Middle frontal gyrus (tissue), 1 donor: Measurements from ENCODE around the gene FRMD7.
"Not testable (repeated sequence)": the region's sequence is repeated elsewhere in the genome, so short reads cannot be mapped to it uniquely, and the experiment has no call there.

ENCODE experiments used
- DNase-seq: peaks from one replicate; pipeline ENCODE4 v3.0.0-alpha.2; 2015; ENCODE audit warnings: low spot score; ENCODE audit errors: extremely low spot score

Gene FRMD7

GRCh38 chrX:132127743-132128142 lies at the start of gene FRMD7:
Gene FRMD7, minus strand, starts transcription at chrX:132128020. Its CDS starts 176 bp downstream, at chrX:132127844.
- DNase-seq, result no peak

GRCh38 chrX:132173647-132174046 lies 45.8 kb upstream of the FRMD7 start:
- no peak for DNase-seq

DNA sequence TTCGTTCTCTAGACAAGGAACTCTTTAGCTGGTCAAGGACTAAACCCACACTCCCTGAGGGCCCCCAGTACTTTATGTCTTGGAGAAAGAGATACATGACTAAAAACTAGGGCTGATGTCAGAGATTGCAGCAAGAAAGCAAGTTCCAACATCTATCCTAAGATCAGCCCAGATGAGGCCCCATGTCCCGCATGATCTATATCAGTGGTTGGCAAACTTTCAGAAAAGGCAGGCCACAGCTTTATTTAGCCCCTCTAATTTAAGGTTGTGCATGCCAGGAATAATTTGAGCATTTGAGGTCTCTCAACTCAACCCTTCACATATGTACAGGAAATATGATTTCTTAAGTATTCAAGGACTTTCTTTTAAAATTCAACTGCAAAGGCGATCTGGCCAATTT lies 44.1 kb upstream of the FRMD7 start:
- no peak for DNase-seq

DNA sequence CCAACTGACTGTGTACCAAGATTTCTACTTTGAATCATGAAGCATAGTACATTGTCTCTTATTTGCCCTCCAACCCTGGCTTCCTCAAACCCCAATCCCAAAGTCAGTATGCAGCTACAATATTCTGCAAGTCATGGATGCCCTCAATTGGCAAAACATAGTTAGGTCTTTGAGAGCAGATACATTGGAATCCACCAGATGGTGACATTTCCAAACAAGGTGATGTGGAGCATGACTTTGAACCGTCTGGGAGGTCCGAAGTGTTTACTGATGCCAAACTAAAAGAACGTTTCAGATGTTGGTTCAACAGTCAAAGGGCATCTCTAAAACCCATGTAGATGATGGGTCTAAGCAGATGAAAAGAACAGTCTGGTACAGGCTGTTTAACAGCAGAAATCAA lies 43.7 kb upstream of the FRMD7 start:
- DNase-seq, result no peak

- DNase-seq, result no peak
Measured at GRCh38 chrX:132169554-132169953, 41.7 kb upstream of the FRMD7 start.

DNA sequence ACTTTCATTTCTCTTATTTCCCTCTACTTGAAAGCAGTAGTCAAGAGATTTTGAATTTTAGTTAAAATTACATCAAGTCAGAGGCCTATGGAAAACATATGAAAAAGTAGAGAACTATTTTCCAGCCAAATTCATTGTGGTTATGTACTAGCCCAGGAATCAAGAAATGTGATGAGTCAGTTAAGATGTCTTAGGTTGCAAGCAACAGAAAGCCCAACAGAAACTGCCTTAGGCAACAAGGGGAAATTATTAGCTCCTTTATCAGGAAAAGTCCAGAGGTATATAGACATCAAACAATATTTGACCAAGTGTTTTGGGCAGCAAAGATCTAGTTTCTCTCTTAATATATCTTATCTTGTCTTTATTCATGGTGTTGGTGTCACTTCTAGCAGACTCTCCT lies 37.8 kb upstream of the FRMD7 start:
- DNase-seq, result no peak

- DNase-seq, result no peak
Measured at GRCh38 chrX:132165005-132165404, 37.2 kb upstream of the FRMD7 start.

GRCh38 chrX:132163094-132163493 lies 35.3 kb upstream of the FRMD7 start:
- DNase-seq, result not testable (repeated sequence)

DNA sequence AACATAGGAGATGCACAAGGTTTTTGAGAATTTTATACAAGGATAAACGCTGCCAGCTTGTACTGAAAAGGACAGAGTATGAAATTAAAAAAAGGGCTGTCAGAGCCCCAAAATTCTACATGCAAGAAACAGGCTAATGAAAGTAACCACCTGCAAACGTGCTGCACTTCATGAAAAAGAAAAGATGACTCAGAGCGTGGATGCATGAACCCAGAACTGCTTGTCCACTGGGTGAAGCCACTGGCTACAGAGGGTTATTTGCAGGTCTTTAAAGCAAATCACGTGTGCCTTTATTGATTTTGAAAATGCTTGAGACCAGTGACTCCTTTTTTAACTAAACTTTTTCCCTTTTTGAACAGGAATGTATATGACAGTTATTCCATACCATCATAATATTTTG lies 25.3 kb upstream of the FRMD7 start:
- DNase-seq, result no peak

- DNase-seq, result no peak
Measured at GRCh38 chrX:132146456-132146855, 18.6 kb upstream of the FRMD7 start.

- DNase-seq, result no peak
Measured at GRCh38 chrX:132144061-132144460, 16.2 kb upstream of the FRMD7 start.

DNA sequence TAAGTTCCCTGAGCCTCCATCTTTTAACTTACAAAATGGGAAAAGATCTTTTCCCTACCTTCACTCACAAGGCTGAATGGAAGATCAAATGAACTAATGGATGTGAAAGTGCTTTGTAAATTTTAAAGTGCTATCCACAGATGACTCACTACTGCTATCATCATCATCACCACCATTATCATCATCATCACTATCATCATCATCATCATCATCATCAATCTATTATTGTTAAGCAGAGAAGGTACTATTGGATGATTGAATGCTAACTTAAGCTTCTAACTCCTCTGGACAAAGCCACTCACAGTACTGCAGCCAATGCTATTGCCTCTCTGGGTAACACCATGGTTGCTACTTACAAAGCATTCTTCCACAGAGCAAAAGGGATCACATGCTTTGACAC lies 1.9 kb downstream of the FRMD7 start:
- no peak for DNase-seq

GRCh38 chrX:132120913-132121312 lies 6.9 kb downstream of the FRMD7 start:
- no peak for DNase-seq

DNA sequence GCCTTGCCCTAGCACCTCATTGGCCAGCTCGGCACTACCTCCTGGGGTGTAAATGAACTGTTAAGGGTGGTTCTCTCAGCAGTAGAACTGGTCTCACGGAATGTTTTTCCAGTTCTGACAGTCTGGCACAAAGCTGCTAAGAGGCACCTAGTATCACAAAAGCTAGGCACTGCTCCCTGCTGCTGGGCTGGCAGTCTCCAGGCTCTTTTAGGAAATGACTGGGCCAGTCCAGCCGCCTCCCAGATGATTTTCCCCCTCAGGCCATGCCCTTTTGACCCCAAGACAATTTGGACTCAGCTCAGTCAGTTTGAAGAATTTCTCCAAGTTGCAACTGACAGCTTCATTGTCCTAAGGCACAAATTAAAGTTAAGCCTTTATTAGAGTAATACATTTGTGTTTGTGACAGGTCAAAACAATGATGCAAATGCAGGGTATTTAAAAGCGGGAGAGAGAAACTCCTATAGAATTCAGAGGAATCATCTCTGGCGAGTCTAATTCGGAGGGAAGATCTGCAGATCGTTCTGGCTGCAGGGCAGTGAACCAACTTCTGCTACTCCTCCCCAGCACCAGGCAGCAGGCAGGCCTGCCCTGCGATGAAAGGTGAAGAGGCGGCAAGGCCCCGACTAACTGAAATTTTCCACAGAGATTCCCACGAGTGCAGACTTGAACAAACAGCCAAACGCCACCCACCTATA lies 7.9 kb downstream of the FRMD7 start:
- DNase-seq, result no peak

DNA sequence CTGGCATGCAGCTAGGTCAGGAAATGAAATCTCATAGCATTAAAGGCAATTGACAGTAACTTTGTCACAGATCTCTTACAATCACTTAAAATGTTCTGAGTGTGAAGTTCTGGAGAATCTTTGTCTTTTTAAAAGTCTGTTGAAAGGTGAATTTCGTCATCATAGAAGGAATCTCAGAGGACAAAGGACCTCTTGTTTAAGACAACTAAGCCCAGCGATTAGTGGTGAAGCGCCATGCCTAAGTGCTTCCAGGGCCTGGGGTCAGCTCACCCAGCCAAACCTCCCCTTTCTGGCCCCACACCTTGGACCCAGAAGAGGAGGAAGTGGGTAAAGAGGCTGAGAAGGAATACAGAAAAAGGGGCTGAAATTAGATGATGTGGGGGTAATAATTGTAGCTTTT lies 8.5 kb downstream of the FRMD7 start:
- DNase-seq, result no peak

DNA sequence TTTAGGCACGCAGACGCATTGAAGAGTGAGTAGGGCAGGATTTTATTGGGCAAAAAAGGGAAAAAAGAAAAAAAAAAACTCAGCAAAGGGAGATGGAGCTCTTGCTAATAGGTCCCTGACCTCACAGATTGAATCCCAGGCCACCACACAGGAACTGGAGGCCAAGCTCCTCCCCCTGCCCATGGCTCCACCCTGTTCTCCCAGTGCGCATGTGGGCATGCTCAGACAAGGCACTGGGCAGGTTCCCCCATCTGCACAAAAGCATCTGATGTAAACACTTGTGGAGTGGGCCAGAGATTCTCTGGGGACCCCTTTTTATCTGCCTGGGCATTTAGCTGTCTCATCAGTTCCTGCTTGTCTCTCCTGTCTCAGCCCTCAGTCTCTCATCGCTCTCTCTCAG lies 9.5 kb downstream of the FRMD7 start:
- no peak for DNase-seq

GRCh38 chrX:132115792-132116191 lies 12.0 kb downstream of the FRMD7 start:
- no peak for DNase-seq

GRCh38 chrX:132114607-132115006 lies 13.2 kb downstream of the FRMD7 start:
- DNase-seq, result no peak

DNA sequence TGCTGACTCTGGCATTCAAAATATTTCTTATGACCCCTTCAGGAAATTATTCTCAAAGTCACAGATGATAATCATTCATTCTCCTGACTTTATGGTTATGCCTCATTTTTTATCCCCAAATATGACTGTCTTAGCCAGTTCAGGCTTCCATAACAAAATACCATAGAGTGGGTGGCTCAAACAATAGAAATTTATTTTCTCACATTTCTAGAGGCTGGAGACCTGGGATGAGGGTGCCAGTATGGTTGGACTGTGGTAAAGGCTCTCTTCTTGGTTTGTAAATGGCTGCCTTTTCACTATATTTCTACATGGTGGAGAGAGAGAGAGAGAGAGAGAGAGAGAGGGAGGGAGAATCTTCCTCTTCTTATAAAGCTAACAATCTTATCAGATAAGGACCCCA lies 20.5 kb downstream of the FRMD7 start:
- DNase-seq, result no peak

DNA sequence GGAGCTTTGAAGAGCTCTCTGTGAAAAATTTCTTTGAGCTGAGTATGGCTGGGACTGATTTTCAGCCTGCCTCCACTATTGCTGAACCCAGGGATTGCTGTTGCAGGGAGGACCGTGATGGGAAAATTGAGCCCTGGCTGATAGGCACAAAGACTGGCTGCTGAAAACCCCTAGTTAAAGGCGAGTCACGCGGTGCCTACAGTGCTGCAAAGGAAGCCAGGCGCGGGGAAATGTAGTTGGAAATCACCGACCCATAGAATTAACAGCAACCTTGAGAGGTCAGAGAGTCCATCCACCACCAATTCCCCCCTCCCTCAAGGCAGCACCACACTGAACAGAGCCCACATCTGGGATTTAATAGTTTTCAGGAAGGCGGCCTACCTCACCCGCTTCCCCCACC lies 26.0 kb downstream of the FRMD7 start:
- DNase-seq, result no peak

GRCh38 chrX:132101206-132101605 lies 26.6 kb downstream of the FRMD7 start:
- no peak for DNase-seq

- DNase-seq, result not testable (repeated sequence)
Measured at GRCh38 chrX:132098704-132099103, 29.1 kb downstream of the FRMD7 start.

- DNase-seq, result no peak
Measured at GRCh38 chrX:132094164-132094563, 33.7 kb downstream of the FRMD7 start.
